Esophagus muscularis mucosa (tissue), 4 donors: ENCODE data around the gene NUP160. TPM values are rescaled to one million over a fixed set of nuclear protein-coding genes. Genes with fewer than 3 reads are reported as not detected.
A peak's percentile ranks its signal among the peaks of the same experiment; 100 is the strongest.

Experiments used
- DNase-seq: peaks from one replicate; pipeline ENCODE4 v3.0.0-alpha.2; 2017; ENCODE audit errors: extremely low spot score
- H3K27ac ChIP-seq, 4 donors: fragments of 200-600 bp; sonication (generic); replicated peaks in 1 of 4; 1 replicate in 3 of 4; 2 replicates in 1 of 4; pipeline ENCODE4 v1.5.1; 2016 to 2019; ENCODE audit warnings: mild to moderate bottlenecking in 1 of 4
- H3K27me3 ChIP-seq, 4 donors: fragments of 200-600 bp; sonication (generic); one replicate each; pipeline versions ENCODE4 v1.5.1 to v1.6.0; 2016 to 2019
- H3K36me3 ChIP-seq, 4 donors: fragments of 200-600 bp; sonication (generic); one replicate each; pipeline ENCODE4 v1.5.1; 2016 to 2019
- H3K4me1 ChIP-seq, 4 donors: fragments of 200-600 bp; sonication (generic); one replicate each; pipeline ENCODE4 v1.5.1; 2016 to 2019
- H3K4me3 ChIP-seq, 4 donors: fragments of 200-600 bp; sonication (generic); 1 replicate in 2 of 4; 2 replicates in 2 of 4; pipeline ENCODE4 v1.5.1; 2016 to 2019; ENCODE audit warnings: mild to moderate bottlenecking in 4 of 4, moderate library complexity in 1 of 4
- H3K9me3 ChIP-seq, 4 donors: fragments of 200-600 bp; sonication (generic); 1 replicate in 3 of 4; 2 replicates in 1 of 4; pipeline ENCODE4 v1.5.1; 2016 to 2019
- CTCF ChIP-seq, 3 experiments: fragments of 200-600 bp in 2 of 3; fragments of 450-650 bp in 1 of 3; sonication (generic) in 2 of 3; IDR thresholded peaks; one replicate each; pipeline ENCODE4 v1.5.1; 2017 to 2019; ENCODE audit warnings: antibody characterized with exemption in 3 of 3, mild to moderate bottlenecking in 2 of 3, moderate library complexity in 1 of 3
- EP300 ChIP-seq: sonication (generic); formaldehyde crosslinking; IDR thresholded peaks from one replicate; pipeline ENCODE4 v1.6.1; 2017; ENCODE audit warnings: antibody characterized with exemption
- POLR2A ChIP-seq: fragments of 450-650 bp; IDR thresholded peaks from one replicate; pipeline ENCODE4 v1.6.1; 2017; ENCODE audit warnings: antibody characterized with exemption, moderate library complexity, mild to moderate bottlenecking, low read depth
- POLR2AphosphoS5 ChIP-seq, 2 donors: sonication (generic); formaldehyde crosslinking; IDR thresholded peaks; one replicate each; pipeline ENCODE4 v1.6.1; 2017; ENCODE audit warnings: antibody characterized with exemption in 2 of 2
- WGBS: methylation state at CpG from one replicate; pipeline ENCODE4 v1.1.5; 2018; 5-methylcytosine and 5-hydroxymethylcytosine counted together
- intact Hi-C: fragments of 100-400 bp; cut with DNase I; formaldehyde crosslinking; loops from one replicate; pipeline ENCODE4 v1.15.1; 2023
- total RNA-seq, 4 donors: library from RNA; depleted of rRNA; stranded (reverse); fragments of >200 nt; gene quantifications; one replicate each; pipeline versions ENCODE4 v1.1.0 to v1.2.1, GENCODE V29; 2016

The NUP160 gene
- total RNA-seq, 4 donors from 2014 or later, result 18.4 to 22.7 (median 19.0) TPM

GRCh38 chr11:47864901-47865300 is 16.8 kb upstream of the NUP160 start:
- DNase-seq, result no peak
- Histone ChIP-seq H3K9me3 (no peaks in the 10 kb centered on the region), H3K4me3 (peak overlapping the region in 1 of 4 donors; percentile 20), H3K27me3 (peaks cover 0 to 4% (median 0%) of the 10 kb centered on the region in 4 donors), H3K36me3 (no peaks in the 10 kb centered on the region), H3K4me1 (peaks cover 4 to 25% (median 9%) of the 10 kb centered on the region in 4 donors), H3K27ac (peak overlapping the region in 3 of 4 donors; percentile 38 to 45 (median 40))
- intact Hi-C loops, result no loop called here
- TF ChIP-seq CTCF (IDR thresholded peaks at IDR 0.05) (no peak), POLR2AphosphoS5 (IDR thresholded peaks at IDR 0.05) (no peak), POLR2A (no peak), EP300 (no peak)
- WGBS, result 50% methylated on average over 5 of the region's 5 CpGs

- H3K9me3 ChIP-seq, result no peaks in the 10 kb centered on the region
Measured at GRCh38 chr11:47863898-47864430, 15.8 kb upstream of the NUP160 start.

GRCh38 chr11:47863189-47863897 is 15.2 kb upstream of the NUP160 start:
- H3K4me3 ChIP-seq, result no peak overlapping the region
- H3K4me1 ChIP-seq, result peaks cover 7 to 32% (median 13%) of the 10 kb centered on the region in 4 donors
- peak overlapping the region in 2 of 4 donors; percentile 2 to 28 for H3K27ac ChIP-seq
- H3K36me3 ChIP-seq, result no peaks in the 10 kb centered on the region
- peaks cover 0 to 4% (median 0%) of the 10 kb centered on the region in 4 donors for H3K27me3 ChIP-seq
- H3K9me3 ChIP-seq, result no peaks in the 10 kb centered on the region
- TF ChIP-seq POLR2AphosphoS5 (IDR thresholded peaks at IDR 0.05) (no peak), EP300 (no peak), POLR2A (no peak), CTCF (IDR thresholded peaks at IDR 0.05) (no peak)
- DNase-seq, result no peak
- 34% methylated on average over 4 of the region's 4 CpGs for WGBS
- intact Hi-C loops, result no loop called here

More at GRCh38 chr11:47863898-47864430, 15.8 kb upstream of the NUP160 start:
- 92% methylated on average over 4 of the region's 4 CpGs for WGBS
- Histone ChIP-seq H3K36me3 (no peaks in the 10 kb centered on the region), H3K27me3 (peaks cover 0 to 4% (median 0%) of the 10 kb centered on the region in 4 donors), H3K4me1 (peaks cover 4 to 26% (median 9%) of the 10 kb centered on the region in 4 donors), H3K4me3 (no peak overlapping the region), H3K27ac (peak overlapping the region in 1 of 4 donors; percentile 31)
- TF ChIP-seq CTCF (IDR thresholded peaks at IDR 0.05) (no peak), EP300 (no peak), POLR2A (no peak)
- intact Hi-C loops, result no loop called here
- no peak for DNase-seq

- Histone ChIP-seq H3K4me3 (no peak overlapping the region), H3K36me3 (no peaks in the 10 kb centered on the region), H3K4me1 (peaks cover 7 to 42% (median 24%) of the 10 kb centered on the region in 4 donors), H3K27me3 (peaks cover 0 to 4% (median 0%) of the 10 kb centered on the region in 4 donors), H3K27ac (no peak overlapping the region), H3K9me3 (no peaks in the 10 kb centered on the region)
- DNase-seq, result no peak
- TF ChIP-seq EP300 (no peak), POLR2A (no peak)
- intact Hi-C loops, result no loop called here
- WGBS, result 76% methylated on average over 4 of the region's 4 CpGs
Measured at GRCh38 chr11:47861728-47862127, 13.6 kb upstream of the NUP160 start.

GRCh38 chr11:47860536-47860935 is 12.4 kb upstream of the NUP160 start:
- TF ChIP-seq POLR2A (no peak), POLR2AphosphoS5 (IDR thresholded peaks at IDR 0.05) (no peak), CTCF (IDR thresholded peaks at IDR 0.05) (no peak)

More at GRCh38 chr11:47860536-47860935, 12.4 kb upstream of the NUP160 start:
- Histone ChIP-seq H3K9me3 (no peaks in the 10 kb centered on the region), H3K36me3 (no peaks in the 10 kb centered on the region), H3K27ac (no peak overlapping the region), H3K4me3 (no peak overlapping the region), H3K4me1 (peaks cover 7 to 37% (median 24%) of the 10 kb centered on the region in 4 donors), H3K27me3 (peaks cover 0 to 4% (median 0%) of the 10 kb centered on the region in 4 donors)
- no peak for DNase-seq
- WGBS, result 70% methylated on average over 6 of the region's 6 CpGs
- intact Hi-C loops, result no loop called here
